MCF 10A (cell line): ENCODE results near the gene MCTS1. TPM values are rescaled to one million over a fixed set of nuclear protein-coding genes. Genes with fewer than 3 reads are reported as not detected.

Source experiments
- BruUV-seq: library from RNA; stranded (reverse); fragments of 400-500 nt; replicated peaks from 2 replicates; lab custom pipeline; 2021; lab: Mats Ljungman, UMichigan
- CTCF ChIA-PET: fragments of 300-600 bp; sonication (Branson Sonifier 250); formaldehyde crosslinking; extraction: SDS; loops from one replicate; lab custom pipeline; 2021; ENCODE audit warnings: antibody characterized with exemption, inconsistent platforms; lab: Yijun Ruan, JAX
- POLR2A ChIA-PET: fragments of 300-600, 350-650 bp; sonication (Branson Sonifier 250); formaldehyde crosslinking; extraction: SDS; loops from one replicate; lab custom pipeline; 2020; ENCODE audit warnings: antibody characterized with exemption, inconsistent platforms; lab: Yijun Ruan, JAX
- DNase-seq: peaks from one replicate; pipeline ENCODE4 v3.0.0-alpha.2; 2018; ENCODE audit not compliant: unreplicated experiment
- H3K27ac Mint-ChIP-seq: one replicate; pipeline ENCODE4 v1.8.0; 2022; ENCODE audit warnings: mild to moderate bottlenecking, low read depth, mixed read lengths; ENCODE audit not compliant: unreplicated experiment
- H3K27me3 Mint-ChIP-seq: one replicate; pipeline ENCODE4 v1.8.0; 2022; ENCODE audit warnings: mixed read lengths; ENCODE audit not compliant: insufficient read depth, unreplicated experiment
- H3K36me3 Mint-ChIP-seq: one replicate; pipeline ENCODE4 v1.8.0; 2022; ENCODE audit warnings: mild to moderate bottlenecking, moderate library complexity, mixed read lengths; ENCODE audit not compliant: insufficient read depth, unreplicated experiment
- H3K4me1 Mint-ChIP-seq: one replicate; pipeline ENCODE4 v1.8.0; 2022; ENCODE audit warnings: mixed read lengths; ENCODE audit not compliant: insufficient read depth, unreplicated experiment
- H3K4me3 Mint-ChIP-seq: one replicate; pipeline ENCODE4 v1.8.0; 2022; ENCODE audit warnings: mild to moderate bottlenecking, moderate library complexity, mixed read lengths; ENCODE audit not compliant: unreplicated experiment
- H3K9me3 Mint-ChIP-seq: one replicate; pipeline ENCODE4 v1.8.0; 2022; ENCODE audit warnings: mixed read lengths; ENCODE audit not compliant: unreplicated experiment
- intact Hi-C: fragments of 100-400 bp; cut with micrococcal nuclease; formaldehyde crosslinking; loops from 2 replicates; pipeline ENCODE4 v1.14.1; 2022
- total RNA-seq: library from RNA; stranded (reverse); gene quantifications from 2 replicates; pipeline ENCODE4 v1.2.3, GENCODE V29; 2022
- TF ChIP-seq, protein P1 (sequence below): fragments of 200-600 bp; IDR thresholded peaks from one replicate; pipeline ENCODE4 v1.8.0; 2022; ENCODE audit warnings: antibody characterized with exemption, mild to moderate bottlenecking; ENCODE audit not compliant: unreplicated experiment

MCTS1 gene
- total RNA-seq, 1 experiment from 2014 or later = 64.9 TPM

DNA sequence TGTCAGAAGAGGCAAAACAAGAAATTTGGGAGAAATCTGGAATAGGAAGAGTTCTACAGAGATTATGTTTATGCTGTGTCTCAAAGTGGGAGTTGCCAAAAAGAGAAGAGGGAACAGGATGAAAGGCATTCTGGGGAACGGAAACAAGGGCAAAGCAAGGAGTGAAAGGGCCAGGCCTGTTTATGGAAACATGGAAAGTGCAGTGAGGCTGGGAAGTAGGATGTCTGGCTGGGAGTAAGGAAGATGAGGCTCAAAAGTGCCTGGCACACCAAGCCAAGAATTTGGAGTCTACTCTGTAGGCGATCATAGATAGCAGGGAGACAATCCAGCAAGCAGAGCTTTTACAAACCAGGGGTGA, 41.4 kb upstream of the MCTS1 start:
- ChIA-PET CTCF (interaction anchor here (1.2 kb wide), 1 partner anchor 41 kb away, joined by 4 read pairs; the partner anchor contains the start of gene MCTS1), POLR2A (interaction anchor here (0.5 to 6.7 kb wide), 6 partner anchors 8 to 63 kb away, joined by 3 to 148 read pairs (median 4); partner anchors contain the start of gene MCTS1)
- intact Hi-C loops = no loop called here
- H3K4me3 Mint-ChIP-seq = no peak overlapping the region
- TF ChIP-seq, protein P1, sequence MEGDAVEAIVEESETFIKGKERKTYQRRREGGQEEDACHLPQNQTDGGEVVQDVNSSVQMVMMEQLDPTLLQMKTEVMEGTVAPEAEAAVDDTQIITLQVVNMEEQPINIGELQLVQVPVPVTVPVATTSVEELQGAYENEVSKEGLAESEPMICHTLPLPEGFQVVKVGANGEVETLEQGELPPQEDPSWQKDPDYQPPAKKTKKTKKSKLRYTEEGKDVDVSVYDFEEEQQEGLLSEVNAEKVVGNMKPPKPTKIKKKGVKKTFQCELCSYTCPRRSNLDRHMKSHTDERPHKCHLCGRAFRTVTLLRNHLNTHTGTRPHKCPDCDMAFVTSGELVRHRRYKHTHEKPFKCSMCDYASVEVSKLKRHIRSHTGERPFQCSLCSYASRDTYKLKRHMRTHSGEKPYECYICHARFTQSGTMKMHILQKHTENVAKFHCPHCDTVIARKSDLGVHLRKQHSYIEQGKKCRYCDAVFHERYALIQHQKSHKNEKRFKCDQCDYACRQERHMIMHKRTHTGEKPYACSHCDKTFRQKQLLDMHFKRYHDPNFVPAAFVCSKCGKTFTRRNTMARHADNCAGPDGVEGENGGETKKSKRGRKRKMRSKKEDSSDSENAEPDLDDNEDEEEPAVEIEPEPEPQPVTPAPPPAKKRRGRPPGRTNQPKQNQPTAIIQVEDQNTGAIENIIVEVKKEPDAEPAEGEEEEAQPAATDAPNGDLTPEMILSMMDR = no peak
- H3K9me3 Mint-ChIP-seq = no peaks in the 10 kb centered on the region
- DNase-seq = no peak
- peaks cover 13% of the 10 kb centered on the region for H3K36me3 Mint-ChIP-seq
- H3K4me1 Mint-ChIP-seq = peaks cover 6% of the 10 kb centered on the region
- BruUV-seq = no TSS peak
- peaks cover 13% of the 10 kb centered on the region for H3K27me3 Mint-ChIP-seq
- H3K27ac Mint-ChIP-seq = no peak overlapping the region

DNA sequence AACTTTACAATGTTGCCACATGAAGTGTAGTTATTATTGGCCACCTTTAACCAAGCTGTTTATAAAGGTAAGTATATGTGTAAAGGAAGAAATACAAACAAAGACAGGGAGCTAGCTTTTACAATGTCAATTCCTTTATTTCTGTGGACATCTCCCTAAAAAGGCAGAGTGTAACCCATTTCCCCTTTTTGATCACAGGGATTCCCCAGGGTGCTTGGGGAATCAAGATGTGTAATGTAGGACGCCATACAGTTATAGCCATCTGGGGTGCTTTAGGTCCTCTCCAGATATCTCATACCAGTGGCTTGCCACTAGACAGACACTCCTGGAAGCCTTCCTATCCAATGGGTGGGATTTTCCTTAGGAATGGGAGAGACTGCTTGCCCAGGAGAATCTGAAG, 39.0 kb upstream of the MCTS1 start:
- no peak overlapping the region for H3K27ac Mint-ChIP-seq
- peaks cover 13% of the 10 kb centered on the region for H3K27me3 Mint-ChIP-seq
- no TSS peak for BruUV-seq
- CTCF ChIA-PET = no interaction called here
- POLR2A ChIA-PET = no interaction called here
- peaks cover 6% of the 10 kb centered on the region for H3K4me1 Mint-ChIP-seq
- TF ChIP-seq, protein P1 = no peak
- no peak for DNase-seq
- peaks cover 12% of the 10 kb centered on the region for H3K36me3 Mint-ChIP-seq
- intact Hi-C loops = no loop called here
- no peaks in the 10 kb centered on the region for H3K9me3 Mint-ChIP-seq
- no peak overlapping the region for H3K4me3 Mint-ChIP-seq

DNA sequence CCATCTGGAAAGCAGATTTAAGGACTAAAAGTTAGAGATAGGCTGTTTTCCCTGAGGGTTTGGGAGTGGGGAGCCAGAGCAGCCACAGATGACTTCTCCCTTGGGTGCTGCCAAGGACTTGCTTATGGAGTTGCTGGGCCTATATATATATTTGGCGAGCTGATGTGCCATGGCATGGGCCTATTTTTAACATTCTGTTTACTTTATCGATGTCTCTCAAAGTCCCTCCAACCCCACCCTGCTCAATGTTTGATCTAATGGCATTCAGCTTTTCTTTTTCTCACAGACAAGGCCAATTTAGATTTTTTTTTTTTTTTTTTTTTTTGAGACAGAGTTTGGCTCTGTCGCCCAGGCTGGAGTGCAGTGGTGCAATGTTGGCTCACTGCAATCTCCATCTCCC, 37.1 kb upstream of the MCTS1 start:
- no peaks in the 10 kb centered on the region for H3K9me3 Mint-ChIP-seq
- intact Hi-C loops = no loop called here

DNA sequence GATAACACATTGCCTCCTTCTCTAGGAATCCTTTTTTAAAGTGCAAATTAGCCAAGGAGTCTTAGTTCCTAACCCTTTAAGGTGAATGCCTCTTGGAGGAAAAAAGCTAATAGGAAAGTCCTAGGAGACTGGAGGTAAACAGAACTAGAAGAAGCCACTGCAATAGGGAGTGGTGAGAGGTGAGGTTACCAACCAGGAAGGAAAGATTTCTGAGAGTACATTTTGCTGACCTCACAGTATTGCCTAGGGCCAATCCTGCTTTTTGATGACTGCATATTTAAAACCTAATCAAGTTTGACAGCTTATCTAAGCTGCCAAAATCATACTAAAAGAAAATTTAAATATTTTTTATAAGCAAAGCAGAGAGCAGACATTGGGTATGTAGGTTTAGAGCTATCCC, 35.9 kb upstream of the MCTS1 start:
- intact Hi-C loops = no loop called here
- TF ChIP-seq, protein P1 = no peak
- Mint-ChIP-seq H3K4me3 (no peak overlapping the region), H3K27me3 (peaks cover 13% of the 10 kb centered on the region), H3K36me3 (peaks cover 5% of the 10 kb centered on the region), H3K4me1 (no peaks in the 10 kb centered on the region), H3K9me3 (no peaks in the 10 kb centered on the region), H3K27ac (no peak overlapping the region)
- POLR2A ChIA-PET = interaction anchor here (0.7 to 2.9 kb wide), 4 partner anchors 9 to 777 kb away, joined by 3 to 16 read pairs (median 4); partner anchors contain the start of genes MCTS1 and RPL39
- no TSS peak for BruUV-seq
- CTCF ChIA-PET = no interaction called here
- DNase-seq = peak; percentile 14

More for the DNA sequence above, 37.1 kb upstream of the MCTS1 start:
- ChIA-PET POLR2A (interaction anchor here (0.6 to 2.9 kb wide), 4 partner anchors 13 to 63 kb away, joined by 3 to 16 read pairs (median 4); partner anchors contain the start of gene MCTS1), CTCF (interaction anchor here (0.6 kb wide), 1 partner anchor 21 kb away, joined by 4 read pairs; no protein-coding TSS in a partner anchor)
- TF ChIP-seq, protein P1 = no peak
- DNase-seq = no peak
- Mint-ChIP-seq H3K4me3 (no peak overlapping the region), H3K36me3 (peaks cover 5% of the 10 kb centered on the region), H3K27me3 (peaks cover 18% of the 10 kb centered on the region), H3K27ac (no peak overlapping the region), H3K4me1 (peaks cover 6% of the 10 kb centered on the region)
- no TSS peak for BruUV-seq
